Spleen (tissue), 7 donors: ENCODE measurements around the gene TEX22.

ENCODE experiments used
- POLR2A ChIP-seq, 3 donors: fragments of 450-650 bp; IDR thresholded peaks; one replicate each; pipeline ENCODE4 v1.5.1; 2017; ENCODE audit warnings: antibody characterized with exemption in 3 of 3, mild to moderate bottlenecking in 1 of 3
- POLR2AphosphoS5 ChIP-seq, 3 donors: sonication (generic); formaldehyde crosslinking; IDR thresholded peaks; one replicate each; pipeline ENCODE4 v1.5.1; 2017; ENCODE audit warnings: antibody characterized with exemption in 3 of 3
- TF ChIP-seq, protein P1 (sequence below), 11 experiments: fragments of 200-600 bp in 7 of 11; fragments of 450-650 bp in 4 of 11; sonication (generic) in 4 of 11; IDR thresholded peaks in 8 of 11; conservative IDR thresholded peaks in 3 of 11; 1 replicate in 7 of 11; 2 replicates in 4 of 11; pipeline versions ENCODE4 v1.4.0 to v1.8.0; 2016 to 2021; ENCODE audit warnings: antibody characterized with exemption in 11 of 11, inconsistent platforms in 4 of 11, mild to moderate bottlenecking in 1 of 11
- donor health status: DM: no; HTN: no; CAD: no; lungs with moderate emphysema.
- donor health status: DM: no; HTN: no; CAD: no.
- donor health status: DM: no; HTN: no; CAD: no.

DNA sequence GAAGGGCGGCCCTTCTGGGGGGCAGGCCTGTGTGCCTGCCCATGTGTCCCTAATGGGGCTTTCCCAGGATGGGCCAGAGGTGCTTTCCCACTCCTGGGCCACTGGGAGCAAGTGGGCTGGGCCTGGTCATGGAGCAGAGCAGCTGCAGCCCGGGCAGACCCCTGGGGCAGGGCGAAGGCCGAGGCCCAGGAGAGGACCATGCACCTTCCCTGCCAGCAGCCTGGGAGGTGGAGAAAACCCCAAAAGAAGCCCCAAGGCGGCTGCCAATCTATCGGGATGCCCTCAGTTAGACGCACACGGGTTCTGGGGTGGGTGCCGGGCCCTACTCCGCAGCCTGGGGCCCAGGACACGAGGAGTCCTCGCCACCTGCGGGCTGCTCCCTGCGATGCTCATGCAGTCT, 60.2 kb downstream of the TEX22 start:
- no peak for TF ChIP-seq POLR2A (IDR thresholded peaks at IDR 0.05)
- TF ChIP-seq, protein P1, sequence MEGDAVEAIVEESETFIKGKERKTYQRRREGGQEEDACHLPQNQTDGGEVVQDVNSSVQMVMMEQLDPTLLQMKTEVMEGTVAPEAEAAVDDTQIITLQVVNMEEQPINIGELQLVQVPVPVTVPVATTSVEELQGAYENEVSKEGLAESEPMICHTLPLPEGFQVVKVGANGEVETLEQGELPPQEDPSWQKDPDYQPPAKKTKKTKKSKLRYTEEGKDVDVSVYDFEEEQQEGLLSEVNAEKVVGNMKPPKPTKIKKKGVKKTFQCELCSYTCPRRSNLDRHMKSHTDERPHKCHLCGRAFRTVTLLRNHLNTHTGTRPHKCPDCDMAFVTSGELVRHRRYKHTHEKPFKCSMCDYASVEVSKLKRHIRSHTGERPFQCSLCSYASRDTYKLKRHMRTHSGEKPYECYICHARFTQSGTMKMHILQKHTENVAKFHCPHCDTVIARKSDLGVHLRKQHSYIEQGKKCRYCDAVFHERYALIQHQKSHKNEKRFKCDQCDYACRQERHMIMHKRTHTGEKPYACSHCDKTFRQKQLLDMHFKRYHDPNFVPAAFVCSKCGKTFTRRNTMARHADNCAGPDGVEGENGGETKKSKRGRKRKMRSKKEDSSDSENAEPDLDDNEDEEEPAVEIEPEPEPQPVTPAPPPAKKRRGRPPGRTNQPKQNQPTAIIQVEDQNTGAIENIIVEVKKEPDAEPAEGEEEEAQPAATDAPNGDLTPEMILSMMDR (IDR thresholded peaks at IDR 0.05 in 8 of 11, conservative IDR thresholded peaks at IDR 0.05 in 3 of 11): no peak
- TF ChIP-seq POLR2AphosphoS5 (IDR thresholded peaks at IDR 0.05): no peak
